Activated T-helper 9 cell treated with anti-CD3 and anti-CD28 coated beads, Interleukin-2, amount 50 U/mL, for 16 hours (primary cell): ENCODE results near the gene TMEM151A.

ENCODE experiments used
- DNase-seq: peaks from one replicate; pipeline ENCODE4 v3.0.0-alpha.2; 2020; ENCODE audit warnings: low read depth

TMEM151A gene

GRCh38 chr11:66283461-66284105 is 8.1 kb upstream of the TMEM151A start:
- no peak for DNase-seq

GRCh38 chr11:66284526-66285078 is 7.1 kb upstream of the TMEM151A start:
- DNase-seq, result no peak

GRCh38 chr11:66285250-66285947 is 6.3 kb upstream of the TMEM151A start:
- DNase-seq, result no peak

DNA sequence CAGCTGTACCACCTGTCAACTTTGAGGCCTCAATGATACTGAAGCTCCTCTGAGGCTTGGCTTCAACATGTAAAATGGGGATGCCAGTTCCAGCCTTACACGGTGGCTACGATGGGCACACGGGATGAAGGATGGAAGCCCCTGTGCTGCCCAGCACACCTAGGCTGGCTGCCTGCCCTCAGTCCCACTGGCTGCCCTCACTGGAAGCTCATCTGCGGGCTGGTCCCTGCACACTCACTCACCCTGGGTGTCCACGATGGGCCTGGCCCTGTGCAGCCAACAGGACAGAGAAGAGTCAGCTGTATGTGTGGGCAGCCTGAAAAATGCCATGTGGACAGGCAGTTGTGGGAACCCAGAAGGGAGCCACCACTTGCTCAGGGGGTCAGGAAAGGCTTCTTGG is 5.0 kb upstream of the TMEM151A start:
- DNase-seq, result no peak

GRCh38 chr11:66287211-66287888 is 4.3 kb upstream of the TMEM151A start:
- DNase-seq, result no peak

DNA sequence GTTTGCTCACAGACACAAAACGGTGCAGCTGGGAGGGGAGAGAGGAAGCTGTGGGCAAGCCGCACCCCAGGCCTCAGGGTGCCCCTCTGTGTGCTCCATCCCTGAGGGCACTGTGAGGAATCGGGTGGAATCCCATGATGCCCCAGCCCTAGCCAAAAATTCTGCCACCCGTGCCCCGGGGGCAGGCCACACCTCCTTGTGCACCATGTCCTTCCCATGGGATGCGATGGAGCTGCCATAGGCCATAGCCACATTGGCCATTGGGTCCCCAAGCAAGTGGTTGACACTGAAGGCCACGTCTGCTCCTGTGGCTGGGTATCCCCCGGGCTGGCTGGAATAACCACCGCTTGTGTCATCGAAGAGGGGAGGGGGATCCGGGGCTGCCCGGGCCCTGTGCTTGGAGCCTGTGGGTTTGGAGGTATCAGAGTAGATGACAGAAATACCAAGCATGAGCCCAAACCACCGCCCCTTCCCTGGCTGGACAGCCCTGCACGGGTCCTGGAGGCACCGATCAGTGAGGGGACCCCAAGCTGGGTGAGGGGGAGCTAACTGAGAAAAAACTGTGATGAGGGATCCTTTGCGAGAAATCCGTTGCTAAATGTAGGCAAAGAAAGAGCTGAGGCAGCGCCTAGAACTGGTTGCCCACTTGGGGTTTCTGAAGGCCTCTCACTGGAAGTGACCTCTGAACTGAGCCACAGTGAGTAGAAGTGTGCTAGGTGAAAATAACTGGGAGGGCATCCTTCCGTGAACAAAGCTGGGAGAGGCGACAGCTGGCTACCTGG is 3.6 kb upstream of the TMEM151A start:
- DNase-seq, result no peak

GRCh38 chr11:66288671-66289547 is 2.8 kb upstream of the TMEM151A start, which contains the start of gene YIF1A:
TSS of gene YIF1A (minus strand) at chr11:66289143. CDS start at chr11:66288985, 158 bp downstream.
- peak; percentile 97 for DNase-seq

DNA sequence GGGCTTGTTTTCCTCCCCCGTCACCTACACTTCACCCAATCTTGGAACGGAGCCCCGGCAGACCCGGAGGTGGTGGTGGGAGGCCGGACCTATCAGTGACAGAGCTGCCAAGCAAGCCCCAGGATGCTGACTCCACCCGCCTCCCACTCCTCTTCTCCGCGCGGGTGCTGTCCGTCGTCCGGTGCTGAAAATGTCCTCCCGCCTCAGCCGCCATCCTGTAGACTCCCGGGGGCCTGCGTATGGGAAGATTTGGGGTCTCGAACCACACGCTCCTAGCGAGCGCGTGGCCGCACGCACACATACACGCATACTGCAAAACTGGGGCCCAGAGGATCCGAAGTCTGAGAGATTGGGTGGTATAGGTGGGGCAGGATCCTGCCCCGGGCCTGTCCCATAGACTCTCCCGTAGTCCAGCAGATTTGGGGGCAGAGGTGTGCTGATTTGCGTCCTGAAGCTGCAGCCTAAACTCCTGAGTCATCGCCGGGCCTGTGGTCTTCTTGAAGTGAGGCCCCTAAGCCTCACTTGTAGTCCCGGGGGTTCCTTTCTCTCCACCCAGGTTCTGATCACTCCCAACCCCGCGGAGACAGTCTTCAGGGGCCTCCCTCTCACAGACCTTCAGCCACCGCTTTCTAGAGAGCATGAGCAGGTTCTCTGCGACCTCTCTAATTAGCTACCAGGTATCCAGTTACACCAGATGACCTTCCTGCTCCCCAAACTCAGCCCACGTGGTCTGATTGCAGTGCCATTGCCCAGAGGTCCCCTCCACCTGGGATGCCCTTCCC is 2.0 kb upstream of the TMEM151A start:
- peak; percentile 72 for DNase-seq

DNA sequence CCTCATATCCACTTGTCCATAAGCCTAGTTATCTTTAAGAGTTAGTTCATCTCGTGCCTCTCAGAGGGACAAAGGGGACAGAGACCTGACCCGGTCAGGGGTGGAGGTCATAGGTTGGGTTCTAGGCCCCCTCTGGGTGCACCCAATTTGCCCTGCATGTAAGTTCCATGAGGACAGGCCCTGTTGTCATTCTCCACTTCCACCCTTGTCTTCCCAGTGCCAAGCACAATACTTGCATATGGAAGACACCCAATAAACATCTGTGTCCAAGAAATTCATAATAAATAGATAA is 1.4 kb upstream of the TMEM151A start:
- no peak for DNase-seq

DNA sequence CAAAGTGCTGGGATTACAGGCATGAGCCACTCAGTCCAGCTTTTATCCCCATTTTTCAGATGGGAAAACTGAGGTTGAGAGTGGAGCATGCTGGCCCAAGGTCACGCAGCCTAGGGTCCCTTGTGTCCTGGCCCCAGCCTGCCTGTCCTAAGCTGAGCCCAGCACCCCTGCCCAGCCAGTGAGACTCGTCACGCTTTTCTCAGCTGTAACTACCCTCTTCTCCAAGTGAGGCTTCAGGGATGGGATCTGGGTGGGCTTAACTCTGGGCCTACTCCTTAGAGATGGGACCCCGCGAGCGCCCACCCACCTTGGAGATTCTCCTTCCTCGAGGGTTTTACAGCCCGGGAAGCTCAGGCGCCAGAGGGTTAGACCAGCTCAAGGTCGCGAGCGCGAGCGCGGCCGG is 390 bp upstream of the TMEM151A start:
- no peak for DNase-seq

DNA sequence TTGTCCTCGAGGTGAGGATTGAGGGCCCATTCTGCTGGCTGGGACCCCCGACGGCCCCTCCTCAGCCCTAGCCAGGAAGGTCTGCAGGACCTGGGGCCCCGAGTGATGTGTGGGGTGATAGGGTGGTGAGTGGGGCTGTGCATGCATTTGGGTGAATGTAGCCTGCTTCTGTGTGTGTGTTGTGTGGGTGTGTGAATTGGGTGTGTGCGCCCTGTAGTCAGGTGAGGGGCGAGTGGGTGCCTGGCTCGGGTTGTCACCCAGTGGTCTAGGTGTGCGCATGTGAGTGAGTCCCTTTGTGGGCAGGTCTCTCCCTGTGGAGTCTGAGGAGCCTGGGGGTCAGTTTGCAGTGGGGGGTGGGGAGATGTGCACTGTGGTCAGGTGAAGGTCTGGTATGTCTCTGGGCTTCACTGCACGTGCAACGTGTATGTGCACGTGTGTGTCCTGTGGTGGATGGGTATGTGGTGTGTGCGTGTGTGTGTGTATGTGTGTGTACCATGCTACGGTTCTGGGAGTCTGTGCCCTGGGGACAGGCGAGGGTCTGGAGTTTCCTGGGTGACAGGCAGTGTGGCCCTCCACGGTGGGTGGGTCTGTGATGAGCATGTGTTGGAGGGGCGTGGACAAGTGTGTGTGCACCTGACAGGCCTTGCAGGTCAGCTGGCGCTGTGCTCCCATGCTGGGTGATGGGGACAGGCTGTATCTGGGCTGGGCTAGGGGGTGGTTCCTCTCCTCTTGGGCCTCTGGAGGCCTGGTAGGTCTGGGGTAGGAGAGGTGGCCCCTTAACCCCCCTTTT is 1.0 kb downstream of the TMEM151A start:
- DNase-seq, result no peak

DNA sequence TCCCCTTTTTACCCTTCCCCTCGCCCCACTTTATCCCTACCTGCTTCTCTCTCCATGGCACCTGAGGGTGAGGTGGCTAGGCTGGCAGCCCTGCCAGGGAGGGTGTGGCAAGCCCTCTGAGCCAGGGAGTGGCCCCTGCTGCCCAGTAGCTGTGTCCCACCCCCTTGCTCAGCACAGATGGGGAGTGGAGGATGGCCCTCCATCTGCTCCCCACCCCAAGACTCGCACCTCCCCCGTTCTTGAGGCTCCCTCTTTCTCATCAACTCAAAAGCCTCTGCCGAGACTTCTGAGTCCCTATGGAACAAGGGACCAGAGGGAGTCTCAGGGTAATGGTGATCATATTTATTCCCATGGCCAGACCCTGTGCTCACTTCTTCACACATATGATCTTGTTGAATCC is 1.7 kb downstream of the TMEM151A start:
- no peak for DNase-seq

GRCh38 chr11:66293777-66294625 is 2.3 kb downstream of the TMEM151A start:
- DNase-seq, result no peak

DNA sequence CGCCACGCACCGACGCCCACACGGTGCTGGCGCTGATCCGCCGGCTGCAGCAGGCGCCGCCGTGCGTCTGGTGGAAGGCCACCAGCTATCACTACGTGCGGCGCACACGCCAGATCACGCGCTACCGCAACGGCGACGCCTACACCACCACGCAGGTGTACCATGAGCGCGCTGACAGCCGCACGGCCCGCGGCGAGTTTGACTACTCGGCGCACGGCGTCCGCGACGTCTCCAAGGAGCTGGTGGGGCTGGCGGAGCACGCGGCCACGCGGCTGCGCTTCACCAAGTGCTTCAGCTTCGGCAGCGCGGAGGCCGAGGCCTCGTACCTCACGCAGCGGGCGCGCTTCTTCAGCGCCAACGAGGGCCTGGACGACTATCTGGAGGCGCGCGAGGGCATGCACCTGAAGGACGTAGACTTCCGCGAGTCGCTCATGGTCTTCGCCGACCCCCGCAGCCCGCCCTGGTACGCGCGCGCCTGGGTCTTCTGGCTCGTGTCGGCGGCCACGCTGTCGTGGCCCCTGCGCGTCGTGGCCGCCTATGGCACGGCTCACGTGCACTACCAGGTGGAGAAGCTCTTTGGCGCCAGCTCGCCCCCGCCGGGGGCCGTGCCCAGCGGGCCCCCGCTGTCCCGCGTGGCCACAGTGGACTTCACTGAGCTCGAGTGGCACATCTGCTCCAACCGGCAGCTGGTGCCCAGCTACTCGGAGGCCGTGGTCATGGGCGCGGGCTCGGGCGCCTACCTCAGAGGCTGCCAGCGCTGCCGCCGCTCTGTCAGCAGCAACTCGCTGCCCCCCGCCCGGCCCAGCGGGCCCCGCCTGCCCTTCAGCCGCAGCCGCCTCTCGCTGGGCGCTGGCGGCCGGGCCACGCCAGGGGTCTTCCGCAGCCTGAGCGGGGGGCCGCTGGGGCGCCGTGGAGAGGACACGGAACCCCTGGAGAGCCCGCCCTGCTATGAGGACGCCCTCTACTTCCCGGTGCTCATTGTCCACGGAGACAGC is 3.2 kb downstream of the TMEM151A start:
- no peak for DNase-seq

DNA sequence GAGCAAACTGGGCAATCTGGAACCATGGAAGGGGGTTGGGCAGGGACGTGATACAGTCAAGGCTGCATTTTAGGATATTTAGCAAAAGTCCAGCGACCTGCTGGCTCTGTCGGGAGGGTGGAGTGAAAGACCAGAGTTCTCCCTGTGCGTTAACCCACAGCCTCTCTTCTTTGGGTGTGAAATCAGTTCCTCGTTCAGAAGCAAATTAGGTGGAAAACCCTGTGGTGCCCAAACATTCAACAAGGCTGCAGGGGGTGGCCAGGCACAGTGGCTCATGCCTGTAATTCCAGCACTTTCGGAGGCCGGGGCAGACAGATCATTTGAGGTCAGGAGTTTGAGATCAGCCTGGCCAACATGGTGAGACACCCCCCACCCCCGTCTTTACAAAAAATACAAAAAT is 5.9 kb downstream of the TMEM151A start:
- DNase-seq, result no peak

GRCh38 chr11:66299186-66299585 is 7.5 kb downstream of the TMEM151A start:
- no peak for DNase-seq

DNA sequence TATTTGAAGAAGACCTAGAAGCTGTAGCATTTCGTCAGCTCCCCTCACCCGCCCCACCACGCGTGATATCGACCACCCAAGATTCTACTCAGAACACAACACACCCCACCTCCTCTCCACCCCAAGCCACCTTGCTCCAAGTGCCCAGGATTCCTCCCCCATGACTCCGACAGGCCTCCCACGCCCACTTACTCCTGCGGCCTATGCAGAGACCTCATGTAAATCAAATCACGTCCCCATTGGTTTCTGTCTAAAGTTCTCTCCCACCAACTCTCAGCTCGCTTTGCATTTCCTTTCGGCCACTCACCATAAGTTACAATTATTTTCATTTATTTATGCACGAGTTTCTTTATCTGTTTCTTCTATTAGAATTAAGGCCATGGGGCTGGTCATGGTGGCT is 11.0 kb downstream of the TMEM151A start:
- no peak for DNase-seq

DNA sequence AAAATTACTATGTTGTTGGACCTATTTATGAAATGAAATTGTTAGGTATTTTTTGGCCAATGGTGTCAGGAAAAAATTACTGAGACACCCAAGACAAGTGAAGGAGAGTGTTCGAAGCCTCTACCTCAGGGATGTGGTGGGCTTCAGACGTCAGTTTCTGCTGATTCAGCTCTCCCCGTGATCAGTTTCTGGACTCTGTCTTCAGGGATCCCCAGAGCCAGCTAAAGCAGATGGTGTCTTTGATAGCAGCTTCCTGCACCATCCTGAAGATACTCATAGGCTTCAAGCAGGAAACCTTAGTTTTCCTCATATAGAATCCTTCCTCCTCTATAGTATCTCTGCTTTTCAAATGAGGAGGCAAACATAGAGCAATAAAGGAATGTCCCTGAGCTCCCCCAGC is 17.8 kb downstream of the TMEM151A start:
- no peak for DNase-seq
